ENCODE data around the gene LIFR.

Gene LIFR

GRCh38 chr5:38583500-38583899 is 27.1 kb upstream of the LIFR start:
- H3K27ac ChIP-seq (ENCODE audit: low read length), result no peak overlapping the region
- H3K9ac ChIP-seq (ENCODE audit: low read depth, low read length), result no peak overlapping the region
- H3K36me3 ChIP-seq (ENCODE audit: insufficient read depth, low read length), result no peaks in the 10 kb centered on the region
- ATAC-seq (ENCODE audit: insufficient read depth, low read depth) (no peak), DNase-seq (no peak)
- H2AFZ ChIP-seq (ENCODE audit: low read depth, low read length), result no peak overlapping the region
- H3K4me2 ChIP-seq (ENCODE audit: insufficient read depth, low read length), result no peak overlapping the region
- no peak overlapping the region for H3K4me3 ChIP-seq (ENCODE audit: low read depth in 1 of 2, low read length in 2 of 2)
- H3K79me2 ChIP-seq (ENCODE audit: insufficient read depth, low read length), result no peaks in the 10 kb centered on the region
- no peaks in the 10 kb centered on the region for H3K4me1 ChIP-seq (ENCODE audit: insufficient read depth, low read length)
- no peaks in the 10 kb centered on the region for H3K9me3 ChIP-seq (ENCODE audit: insufficient read depth, low read length, severe bottlenecking)
- TF ChIP-seq CTCF (IDR thresholded peaks at IDR 0.05; ENCODE audit: borderline replicate concordance, extremely low read depth, low read length, poor library complexity, severe bottlenecking) (no peak), EZH2 (IDR thresholded peaks at IDR 0.05; ENCODE audit: borderline replicate concordance, low read depth, low read length, severe bottlenecking) (no peak)
- H3K27me3 ChIP-seq (ENCODE audit: insufficient read depth, low read length, poor library complexity), result peaks cover 7% of the 10 kb centered on the region
- no peaks in the 10 kb centered on the region for H4K20me1 ChIP-seq (ENCODE audit: insufficient read depth, low read length)

GRCh38 chr5:38582975-38583319 is 26.5 kb upstream of the LIFR start:
- Histone ChIP-seq H3K9me3 (ENCODE audit: insufficient read depth, low read length, severe bottlenecking) (no peaks in the 10 kb centered on the region), H3K4me3 (ENCODE audit: low read depth in 1 of 2, low read length in 2 of 2) (no peak overlapping the region), H3K79me2 (ENCODE audit: insufficient read depth, low read length) (no peaks in the 10 kb centered on the region), H3K4me2 (ENCODE audit: insufficient read depth, low read length) (no peak overlapping the region), H3K9ac (ENCODE audit: low read depth, low read length) (no peak overlapping the region), H3K4me1 (ENCODE audit: insufficient read depth, low read length) (no peaks in the 10 kb centered on the region), H3K27ac (ENCODE audit: low read length) (no peak overlapping the region), H4K20me1 (ENCODE audit: insufficient read depth, low read length) (no peaks in the 10 kb centered on the region), H2AFZ (ENCODE audit: low read depth, low read length) (no peak overlapping the region), H3K27me3 (ENCODE audit: insufficient read depth, low read length, poor library complexity) (peaks cover 7% of the 10 kb centered on the region), H3K36me3 (ENCODE audit: insufficient read depth, low read length) (no peaks in the 10 kb centered on the region)
- no peak for TF ChIP-seq CTCF (IDR thresholded peaks at IDR 0.05; ENCODE audit: borderline replicate concordance, extremely low read depth, low read length, poor library complexity, severe bottlenecking)
- TF ChIP-seq EZH2 (IDR thresholded peaks at IDR 0.05; ENCODE audit: borderline replicate concordance, low read depth, low read length, severe bottlenecking), result no peak
- DNase-seq (no peak), ATAC-seq (ENCODE audit: insufficient read depth, low read depth) (no peak)

- H3K36me3 ChIP-seq (ENCODE audit: insufficient read depth, low read length), result no peaks in the 10 kb centered on the region
- H3K27me3 ChIP-seq (ENCODE audit: insufficient read depth, low read length, poor library complexity), result peaks cover 8% of the 10 kb centered on the region
- H3K27ac ChIP-seq (ENCODE audit: low read length), result no peak overlapping the region
- ATAC-seq (ENCODE audit: insufficient read depth, low read depth) (no peak), DNase-seq (no peak)
- TF ChIP-seq CTCF (IDR thresholded peaks at IDR 0.05; ENCODE audit: borderline replicate concordance, extremely low read depth, low read length, poor library complexity, severe bottlenecking) (no peak), EZH2 (IDR thresholded peaks at IDR 0.05; ENCODE audit: borderline replicate concordance, low read depth, low read length, severe bottlenecking) (no peak)
- no peak overlapping the region for H3K9ac ChIP-seq (ENCODE audit: low read depth, low read length)
- H3K4me2 ChIP-seq (ENCODE audit: insufficient read depth, low read length), result no peak overlapping the region
- H3K4me3 ChIP-seq (ENCODE audit: low read depth in 1 of 2, low read length in 2 of 2), result no peak overlapping the region
- H4K20me1 ChIP-seq (ENCODE audit: insufficient read depth, low read length), result no peaks in the 10 kb centered on the region
- H3K79me2 ChIP-seq (ENCODE audit: insufficient read depth, low read length), result no peaks in the 10 kb centered on the region
- no peaks in the 10 kb centered on the region for H3K9me3 ChIP-seq (ENCODE audit: insufficient read depth, low read length, severe bottlenecking)
- no peak overlapping the region for H2AFZ ChIP-seq (ENCODE audit: low read depth, low read length)
- no peaks in the 10 kb centered on the region for H3K4me1 ChIP-seq (ENCODE audit: insufficient read depth, low read length)
Observed at GRCh38 chr5:38582293-38582974, 26.0 kb upstream of the LIFR start.

All from DND-41 (cell line).